ENCODE data around the gene KTN1.
A peak's percentile ranks its signal among the peaks of the same experiment; 100 is the strongest.

The KTN1 gene, protein sequence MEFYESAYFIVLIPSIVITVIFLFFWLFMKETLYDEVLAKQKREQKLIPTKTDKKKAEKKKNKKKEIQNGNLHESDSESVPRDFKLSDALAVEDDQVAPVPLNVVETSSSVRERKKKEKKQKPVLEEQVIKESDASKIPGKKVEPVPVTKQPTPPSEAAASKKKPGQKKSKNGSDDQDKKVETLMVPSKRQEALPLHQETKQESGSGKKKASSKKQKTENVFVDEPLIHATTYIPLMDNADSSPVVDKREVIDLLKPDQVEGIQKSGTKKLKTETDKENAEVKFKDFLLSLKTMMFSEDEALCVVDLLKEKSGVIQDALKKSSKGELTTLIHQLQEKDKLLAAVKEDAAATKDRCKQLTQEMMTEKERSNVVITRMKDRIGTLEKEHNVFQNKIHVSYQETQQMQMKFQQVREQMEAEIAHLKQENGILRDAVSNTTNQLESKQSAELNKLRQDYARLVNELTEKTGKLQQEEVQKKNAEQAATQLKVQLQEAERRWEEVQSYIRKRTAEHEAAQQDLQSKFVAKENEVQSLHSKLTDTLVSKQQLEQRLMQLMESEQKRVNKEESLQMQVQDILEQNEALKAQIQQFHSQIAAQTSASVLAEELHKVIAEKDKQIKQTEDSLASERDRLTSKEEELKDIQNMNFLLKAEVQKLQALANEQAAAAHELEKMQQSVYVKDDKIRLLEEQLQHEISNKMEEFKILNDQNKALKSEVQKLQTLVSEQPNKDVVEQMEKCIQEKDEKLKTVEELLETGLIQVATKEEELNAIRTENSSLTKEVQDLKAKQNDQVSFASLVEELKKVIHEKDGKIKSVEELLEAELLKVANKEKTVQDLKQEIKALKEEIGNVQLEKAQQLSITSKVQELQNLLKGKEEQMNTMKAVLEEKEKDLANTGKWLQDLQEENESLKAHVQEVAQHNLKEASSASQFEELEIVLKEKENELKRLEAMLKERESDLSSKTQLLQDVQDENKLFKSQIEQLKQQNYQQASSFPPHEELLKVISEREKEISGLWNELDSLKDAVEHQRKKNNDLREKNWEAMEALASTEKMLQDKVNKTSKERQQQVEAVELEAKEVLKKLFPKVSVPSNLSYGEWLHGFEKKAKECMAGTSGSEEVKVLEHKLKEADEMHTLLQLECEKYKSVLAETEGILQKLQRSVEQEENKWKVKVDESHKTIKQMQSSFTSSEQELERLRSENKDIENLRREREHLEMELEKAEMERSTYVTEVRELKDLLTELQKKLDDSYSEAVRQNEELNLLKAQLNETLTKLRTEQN (N-terminal part only)

DNA sequence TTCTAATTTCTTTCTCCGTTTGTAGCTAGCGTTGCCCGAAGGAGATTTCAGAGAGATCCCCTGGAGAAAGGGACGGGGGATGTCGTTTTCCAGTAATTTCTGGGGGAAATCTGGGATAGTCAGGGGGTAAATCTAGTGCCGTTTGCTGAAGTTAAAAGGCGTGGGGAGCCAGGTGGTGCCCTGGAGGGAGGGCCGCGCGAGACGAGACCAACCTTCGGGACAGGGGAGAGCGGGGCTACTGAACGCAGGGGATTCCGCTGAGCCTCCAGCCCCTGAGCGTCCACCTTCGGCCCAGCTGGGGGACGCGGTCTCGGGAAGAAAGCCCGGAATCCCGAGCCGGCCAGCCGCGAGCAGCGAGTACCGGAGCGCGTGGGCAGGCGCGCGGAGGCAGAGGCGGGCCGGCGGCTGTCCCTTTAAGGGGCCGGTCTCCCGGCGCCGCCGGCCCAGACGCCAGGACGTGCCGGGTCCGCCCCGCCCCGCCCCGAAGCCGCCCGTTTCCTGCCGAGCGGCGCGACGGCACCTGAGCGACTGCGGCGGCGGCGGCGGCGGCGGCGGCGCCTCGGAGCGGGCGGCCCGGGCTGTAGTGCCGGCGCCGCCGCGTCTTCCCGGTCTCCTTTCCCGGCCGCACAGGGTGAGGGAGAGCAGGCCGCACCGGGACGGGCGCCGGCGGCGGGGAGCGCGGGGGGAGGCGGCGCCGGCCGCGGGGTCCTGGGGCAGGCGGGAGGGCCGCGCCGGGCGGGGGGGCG lies at the start of gene KTN1:
TSS of gene KTN1 (plus strand) at position 484 of the 746 bp plus-strand sequence. CDS start 31,842 bp downstream, outside the sequence.
- CTCF ChIA-PET: no interaction called here
- Mint-ChIP-seq H3K36me3 (peaks cover 2% of the 10 kb centered on the region), H3K4me3 (peak within 1 kb of the TSS; percentile 90), H3K27ac (peak within 1 kb of the TSS; percentile 88), H3K4me1 (peaks cover 33% of the 10 kb centered on the region), H3K27me3 (no peaks in the 10 kb centered on the region), H3K9me3 (no peaks in the 10 kb centered on the region)
- DNase-seq: peak; percentile 89

DNA sequence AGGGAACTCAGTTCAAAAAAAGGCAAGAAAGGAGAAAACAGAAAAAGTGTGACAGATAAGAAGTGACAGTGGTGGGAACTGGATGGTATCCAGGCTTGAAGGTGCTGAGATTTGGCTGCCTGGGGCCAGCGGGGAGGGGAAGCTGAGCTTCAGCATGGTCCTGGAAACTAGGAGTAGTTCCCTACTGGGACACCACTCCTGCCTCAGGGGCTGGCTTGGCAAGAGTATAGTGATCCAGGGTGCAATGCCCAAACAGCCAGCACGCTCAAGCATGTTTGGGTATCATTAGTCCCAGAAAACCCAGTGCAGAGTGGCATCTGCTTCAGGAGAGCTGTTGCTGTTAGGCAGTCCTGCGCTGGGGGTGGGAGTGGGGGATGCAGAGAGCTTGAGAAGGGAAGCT lies 49.5 kb upstream of the KTN1 start:
- Mint-ChIP-seq H3K27me3 (no peaks in the 10 kb centered on the region), H3K4me1 (no peaks in the 10 kb centered on the region), H3K36me3 (no peaks in the 10 kb centered on the region), H3K4me3 (no peak overlapping the region), H3K27ac (no peak overlapping the region), H3K9me3 (no peaks in the 10 kb centered on the region)
- CTCF ChIA-PET: no interaction called here
- no peak for DNase-seq

DNA sequence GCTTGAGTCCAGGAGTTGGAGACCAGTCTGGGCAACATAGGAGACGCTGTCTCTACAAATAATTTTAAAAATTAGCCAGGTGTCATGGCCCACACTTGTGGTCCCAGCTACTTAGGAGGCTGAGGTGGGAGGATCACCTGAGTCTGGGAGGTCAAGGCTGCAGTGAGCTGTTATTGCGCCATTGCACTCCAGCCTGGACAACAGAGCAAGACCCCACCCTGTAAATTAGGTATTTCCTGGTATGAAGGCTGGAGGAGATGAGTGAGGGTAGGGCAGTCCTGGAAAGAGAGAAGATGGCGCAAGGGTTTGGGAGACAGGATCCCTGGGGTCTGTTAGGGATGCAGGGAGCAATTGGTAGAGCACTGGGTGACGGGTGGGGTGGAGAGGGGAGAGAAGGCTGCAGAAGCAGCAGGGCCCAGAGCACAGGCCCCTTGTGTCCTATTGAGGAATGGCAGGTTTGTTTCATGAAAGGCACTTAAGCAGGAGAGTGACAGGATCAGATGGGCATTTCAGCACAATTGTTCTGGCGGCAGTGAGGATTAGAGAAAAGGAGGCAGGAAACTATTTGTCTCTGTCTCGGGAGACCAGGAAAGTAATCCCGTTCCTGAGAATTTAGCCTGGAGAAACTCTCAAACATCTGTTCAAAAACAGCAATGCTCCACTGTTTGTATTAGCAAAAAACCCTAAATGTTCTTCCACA lies 47.2 kb upstream of the KTN1 start:
- peaks cover 5% of the 10 kb centered on the region for H3K9me3 Mint-ChIP-seq
- no peak overlapping the region for H3K27ac Mint-ChIP-seq
- CTCF ChIA-PET: no interaction called here
- no peak for DNase-seq
- no peaks in the 10 kb centered on the region for H3K4me1 Mint-ChIP-seq
- no peaks in the 10 kb centered on the region for H3K36me3 Mint-ChIP-seq
- H3K27me3 Mint-ChIP-seq: no peaks in the 10 kb centered on the region
- no peak overlapping the region for H3K4me3 Mint-ChIP-seq

- no peak for DNase-seq
- Mint-ChIP-seq H3K4me3 (no peak overlapping the region), H3K4me1 (no peaks in the 10 kb centered on the region), H3K27me3 (no peaks in the 10 kb centered on the region), H3K36me3 (no peaks in the 10 kb centered on the region), H3K27ac (no peak overlapping the region), H3K9me3 (peaks cover 5% of the 10 kb centered on the region)
- CTCF ChIA-PET: no interaction called here
These were observed 46.0 kb upstream of the KTN1 start for GRCh38 chr14:55533960-55534359.

- peaks cover 5% of the 10 kb centered on the region for H3K9me3 Mint-ChIP-seq
- CTCF ChIA-PET: no interaction called here
- no peaks in the 10 kb centered on the region for H3K36me3 Mint-ChIP-seq
- no peak for DNase-seq
- no peaks in the 10 kb centered on the region for H3K4me1 Mint-ChIP-seq
- no peak overlapping the region for H3K27ac Mint-ChIP-seq
- H3K4me3 Mint-ChIP-seq: no peak overlapping the region
- no peaks in the 10 kb centered on the region for H3K27me3 Mint-ChIP-seq
These were observed 44.3 kb upstream of the KTN1 start for GRCh38 chr14:55535516-55536203.

DNA sequence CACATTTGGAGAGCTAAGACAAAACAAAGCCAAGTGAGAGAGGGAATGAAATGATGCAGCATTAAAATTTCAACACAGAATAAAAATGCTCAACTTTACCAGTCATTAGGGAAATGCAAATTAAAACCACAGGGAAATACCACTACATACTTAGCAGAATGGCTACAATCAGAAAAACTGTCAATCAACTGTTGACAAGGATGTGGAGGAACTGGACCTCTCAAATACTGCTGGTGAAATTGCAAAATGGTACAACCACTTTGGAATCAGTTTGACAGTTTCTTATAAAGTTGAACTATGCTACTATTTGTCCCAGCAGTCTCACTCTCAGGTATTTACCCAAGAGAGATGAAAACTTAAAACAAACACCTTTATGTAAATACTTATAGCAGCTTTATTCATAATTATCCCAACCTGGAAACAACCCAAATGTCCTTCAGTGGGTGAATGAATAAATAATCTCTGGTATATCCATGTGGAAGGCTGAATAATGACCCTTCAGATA lies 43.8 kb upstream of the KTN1 start:
- Mint-ChIP-seq H3K4me3 (no peak overlapping the region), H3K4me1 (no peaks in the 10 kb centered on the region), H3K9me3 (peaks cover 5% of the 10 kb centered on the region), H3K27ac (no peak overlapping the region), H3K36me3 (no peaks in the 10 kb centered on the region), H3K27me3 (no peaks in the 10 kb centered on the region)
- CTCF ChIA-PET: no interaction called here
- no peak for DNase-seq

DNA sequence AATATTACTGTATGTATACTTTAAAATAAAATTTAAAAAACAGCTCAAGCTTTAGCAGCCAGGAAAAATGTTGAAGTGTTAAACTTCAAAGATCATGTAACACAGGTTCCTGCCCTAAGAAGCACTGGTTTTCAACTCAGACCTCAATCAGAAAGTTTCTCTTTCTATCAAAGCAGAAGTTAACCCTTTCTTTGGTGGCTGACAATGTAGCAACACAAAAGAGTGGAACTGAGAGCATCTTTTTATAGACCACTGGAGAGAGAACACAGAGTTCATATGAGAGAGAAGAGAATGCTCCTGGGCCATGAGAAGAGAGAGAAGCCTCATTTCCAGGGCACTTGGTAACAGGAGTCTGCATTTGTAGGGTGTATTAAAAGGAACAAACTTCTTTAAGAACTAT lies 42.2 kb upstream of the KTN1 start:
- Mint-ChIP-seq H3K36me3 (no peaks in the 10 kb centered on the region), H3K4me3 (no peak overlapping the region), H3K4me1 (no peaks in the 10 kb centered on the region), H3K9me3 (peaks cover 5% of the 10 kb centered on the region), H3K27ac (no peak overlapping the region), H3K27me3 (no peaks in the 10 kb centered on the region)
- CTCF ChIA-PET: no interaction called here
- DNase-seq: no peak

DNA sequence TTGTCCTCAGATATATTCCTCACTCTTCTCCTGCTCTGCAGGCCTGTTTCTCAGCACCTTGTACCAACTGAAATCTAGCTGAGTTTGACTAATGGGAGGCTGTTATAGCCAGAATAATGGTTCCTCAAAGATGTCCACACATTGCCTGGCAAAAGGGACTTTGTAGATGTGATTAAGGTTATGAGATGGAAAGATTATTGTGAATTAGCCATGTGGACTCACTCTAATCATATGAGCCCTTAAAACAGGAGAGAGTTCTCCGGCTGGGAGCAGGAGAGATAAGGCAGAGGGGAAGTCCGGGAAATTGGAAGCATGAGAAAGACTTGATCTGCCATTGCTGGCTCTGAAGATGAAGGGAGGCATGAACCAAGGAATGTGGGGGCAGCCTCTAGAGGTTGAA lies 40.0 kb upstream of the KTN1 start:
- Mint-ChIP-seq H3K36me3 (no peaks in the 10 kb centered on the region), H3K4me1 (no peaks in the 10 kb centered on the region)
- CTCF ChIA-PET: no interaction called here

GRCh38 chr14:55540847-55541773 lies 38.9 kb upstream of the KTN1 start:
- Mint-ChIP-seq H3K27me3 (no peaks in the 10 kb centered on the region), H3K9me3 (peaks cover 3% of the 10 kb centered on the region), H3K27ac (no peak overlapping the region), H3K36me3 (no peaks in the 10 kb centered on the region), H3K4me3 (no peak overlapping the region), H3K4me1 (no peaks in the 10 kb centered on the region)
- CTCF ChIA-PET: no interaction called here
- no peak for DNase-seq

More for the DNA sequence above, 40.0 kb upstream of the KTN1 start:
- no peak for DNase-seq
- Mint-ChIP-seq H3K27ac (no peak overlapping the region), H3K27me3 (no peaks in the 10 kb centered on the region), H3K4me3 (no peak overlapping the region), H3K9me3 (peaks cover 5% of the 10 kb centered on the region)

GRCh38 chr14:55545779-55546178 lies 34.2 kb upstream of the KTN1 start:
- CTCF ChIA-PET: no interaction called here
- Mint-ChIP-seq H3K27ac (no peak overlapping the region), H3K9me3 (no peaks in the 10 kb centered on the region), H3K36me3 (no peaks in the 10 kb centered on the region), H3K4me1 (no peaks in the 10 kb centered on the region), H3K27me3 (no peaks in the 10 kb centered on the region), H3K4me3 (no peak overlapping the region)
- no peak for DNase-seq

GRCh38 chr14:55546212-55546874 lies 33.7 kb upstream of the KTN1 start:
- Mint-ChIP-seq H3K9me3 (no peaks in the 10 kb centered on the region), H3K27me3 (no peaks in the 10 kb centered on the region), H3K27ac (no peak overlapping the region), H3K4me3 (no peak overlapping the region), H3K4me1 (no peaks in the 10 kb centered on the region), H3K36me3 (no peaks in the 10 kb centered on the region)
- CTCF ChIA-PET: no interaction called here
- no peak for DNase-seq
